Measurements from ENCODE around the gene ZFAND3.

Gene ZFAND3

GRCh38 chr6:38174315-38174714, 354.8 kb downstream of the ZFAND3 start:
- peak; percentile 43 for FAIRE-seq

- FAIRE-seq, result no peak
These were observed 355.4 kb downstream of the ZFAND3 start for GRCh38 chr6:38174806-38175495.

DNA sequence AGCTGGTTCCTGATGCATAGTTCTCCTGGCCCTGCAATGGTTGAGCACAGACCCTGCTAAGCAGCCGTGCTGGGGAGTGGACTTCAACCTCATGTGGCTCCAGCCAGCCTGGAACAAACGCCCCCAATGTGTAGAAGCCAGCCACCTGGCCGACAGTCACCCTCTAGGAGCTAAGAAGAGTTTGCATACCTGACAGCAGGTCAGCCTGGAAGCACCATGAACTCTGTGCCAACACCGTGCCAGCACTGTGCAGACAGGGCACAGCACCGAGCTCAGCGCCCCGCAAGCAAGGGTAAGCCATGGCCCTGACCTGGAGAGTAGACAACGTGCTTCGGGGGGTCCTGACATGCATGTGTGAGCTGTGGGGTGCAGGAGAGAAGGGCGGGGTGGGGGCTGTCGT, 356.3 kb downstream of the ZFAND3 start:
- no peak for FAIRE-seq

- FAIRE-seq, result no peak
These were observed 357.5 kb downstream of the ZFAND3 start for GRCh38 chr6:38176797-38177751.

- FAIRE-seq, result no peak
These were observed 358.5 kb downstream of the ZFAND3 start for GRCh38 chr6:38177882-38178583.

DNA sequence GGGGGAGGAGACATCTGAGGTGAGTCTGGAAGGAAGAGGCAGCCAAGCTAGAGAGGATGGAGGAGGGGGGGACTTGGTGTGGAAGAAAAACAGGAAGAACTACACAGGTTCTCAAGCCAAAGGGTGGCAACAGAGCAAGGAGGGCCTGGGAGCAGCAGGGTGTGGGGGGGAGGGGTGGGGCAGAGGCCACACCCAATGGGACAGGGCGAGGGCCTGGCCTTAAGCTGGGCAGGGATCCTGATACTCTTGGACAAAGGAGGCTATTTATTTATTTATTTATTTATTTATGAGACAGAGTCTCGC, 359.0 kb downstream of the ZFAND3 start:
- FAIRE-seq, result no peak

GRCh38 chr6:38179300-38179699, 359.8 kb downstream of the ZFAND3 start:
- FAIRE-seq, result no peak

DNA sequence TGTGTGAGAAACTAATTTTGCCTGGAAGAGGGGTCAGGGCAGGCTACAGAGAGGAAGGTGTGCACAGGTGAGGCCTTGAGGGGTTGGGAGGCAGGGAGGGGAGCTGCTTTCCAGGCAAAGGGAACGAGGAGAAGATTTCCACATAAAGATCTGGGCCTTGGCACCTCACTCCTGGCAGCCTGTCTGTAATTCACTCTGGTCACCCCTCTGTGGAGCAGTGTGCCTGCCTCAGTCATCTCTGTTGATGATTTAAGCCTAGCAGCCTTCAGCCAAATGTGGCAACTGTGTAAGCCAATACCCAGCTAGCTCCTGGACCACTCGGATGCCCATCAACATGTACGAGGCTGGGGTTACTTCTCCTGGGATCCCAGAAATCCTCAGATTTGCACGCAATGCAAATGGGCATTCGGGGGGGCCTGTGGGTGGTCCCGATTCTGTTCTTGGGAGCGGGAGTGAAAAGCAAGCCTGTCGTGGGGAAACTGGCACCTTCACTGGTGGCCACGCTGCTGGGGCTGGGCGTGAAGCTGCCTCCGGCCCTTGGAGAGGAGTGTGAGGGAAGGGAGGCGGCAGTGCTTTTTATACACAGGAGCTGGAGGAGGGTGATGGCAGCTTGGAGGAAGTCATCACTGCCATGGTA, 360.4 kb downstream of the ZFAND3 start:
- no peak for FAIRE-seq

- no peak for FAIRE-seq
These were observed 361.1 kb downstream of the ZFAND3 start for GRCh38 chr6:38180586-38180985.

- FAIRE-seq, result no peak
These were observed 362.9 kb downstream of the ZFAND3 start for GRCh38 chr6:38182426-38182825.

DNA sequence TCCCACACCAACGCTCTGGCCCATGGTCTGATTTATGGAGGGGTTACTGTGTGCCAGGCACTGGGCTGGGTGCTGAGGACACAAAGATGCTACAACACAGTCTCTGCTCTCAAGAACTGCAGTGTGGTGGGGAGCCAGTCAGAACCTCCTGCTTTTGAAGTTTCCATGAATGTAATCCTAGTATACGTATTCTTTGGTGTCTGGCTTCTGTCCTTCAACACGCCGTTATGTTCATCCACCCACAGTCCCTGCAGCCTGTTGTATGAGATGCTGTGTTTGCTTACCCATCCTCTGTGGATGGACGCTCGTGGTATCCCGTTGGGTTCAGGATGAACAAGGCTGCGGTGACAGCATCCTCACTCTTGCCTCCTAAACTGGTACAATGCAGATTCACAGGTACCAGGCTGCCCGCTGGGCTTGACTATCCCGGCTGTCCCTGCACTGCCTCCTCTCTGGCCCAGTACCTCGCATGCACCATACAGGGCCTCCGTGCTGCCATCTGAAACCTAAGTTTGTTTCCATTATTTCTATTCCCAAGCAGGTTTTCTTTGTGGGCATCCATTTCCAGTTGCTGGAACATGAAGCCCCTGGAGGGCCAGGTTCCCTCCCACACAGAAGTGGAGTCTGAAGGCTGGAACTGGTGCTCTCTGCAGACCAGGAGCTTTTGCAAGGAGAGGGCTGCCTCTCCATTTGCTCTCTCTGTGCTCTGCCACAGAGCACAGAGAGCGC, 364.5 kb downstream of the ZFAND3 start:
- FAIRE-seq, result no peak

GRCh38 chr6:38184585-38185080, 365.1 kb downstream of the ZFAND3 start:
- FAIRE-seq, result no peak

- no peak for FAIRE-seq
These were observed 365.7 kb downstream of the ZFAND3 start for GRCh38 chr6:38185244-38185643.

GRCh38 chr6:38185752-38186151, 366.2 kb downstream of the ZFAND3 start:
- FAIRE-seq, result no peak

DNA sequence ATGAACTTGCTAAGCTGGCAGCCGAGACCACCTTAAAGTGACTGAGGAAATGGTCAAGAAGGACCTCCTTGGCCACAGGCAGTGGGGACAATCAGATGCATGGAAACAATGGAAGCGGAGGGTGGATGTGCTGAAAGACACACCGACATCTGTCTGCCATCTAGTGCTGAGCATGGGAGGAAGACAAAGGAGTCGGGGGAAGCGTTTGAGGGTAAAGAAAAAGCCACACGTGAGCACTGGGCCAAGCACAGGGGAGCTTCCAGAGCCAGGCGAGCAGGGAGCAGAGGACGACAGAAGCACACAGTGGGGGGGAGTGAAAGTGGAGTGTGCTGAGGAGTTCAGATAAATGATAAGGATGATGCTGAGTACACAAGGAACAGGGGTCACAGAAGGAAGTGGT, 367.8 kb downstream of the ZFAND3 start:
- no peak for FAIRE-seq

GRCh38 chr6:38187811-38188590, 368.5 kb downstream of the ZFAND3 start:
- FAIRE-seq, result no peak

DNA sequence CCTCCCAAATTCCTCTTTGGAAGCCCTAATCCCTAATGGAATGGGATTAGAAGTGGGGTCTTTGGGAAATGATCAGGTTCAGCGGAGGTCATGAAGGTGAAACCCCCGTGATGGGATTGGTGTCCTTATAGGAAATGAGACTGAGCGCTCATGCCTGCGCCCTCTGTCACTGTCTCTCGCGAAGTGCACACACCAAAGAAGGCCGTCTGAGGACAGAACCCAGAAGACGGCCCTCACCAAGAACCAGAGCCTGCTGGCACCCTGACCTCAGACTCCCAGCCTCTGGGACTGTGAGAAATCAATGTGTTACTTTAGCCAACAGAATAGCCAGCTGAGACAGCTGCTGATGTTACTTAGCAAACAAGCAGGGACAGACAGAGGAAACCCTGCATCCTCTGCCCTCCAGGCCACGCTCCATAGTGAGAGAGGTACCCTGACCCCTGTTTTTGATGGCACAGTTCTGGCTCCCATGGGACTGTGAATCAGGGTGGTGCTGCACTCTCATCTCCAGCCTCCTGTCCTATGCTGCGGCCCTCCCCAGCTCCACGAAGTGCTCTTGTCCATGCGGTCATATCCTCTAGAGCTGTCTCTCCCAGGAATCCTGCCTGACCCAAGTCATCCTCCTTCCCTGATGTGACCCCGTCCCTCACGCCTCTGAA, 369.3 kb downstream of the ZFAND3 start:
- no peak for FAIRE-seq

DNA sequence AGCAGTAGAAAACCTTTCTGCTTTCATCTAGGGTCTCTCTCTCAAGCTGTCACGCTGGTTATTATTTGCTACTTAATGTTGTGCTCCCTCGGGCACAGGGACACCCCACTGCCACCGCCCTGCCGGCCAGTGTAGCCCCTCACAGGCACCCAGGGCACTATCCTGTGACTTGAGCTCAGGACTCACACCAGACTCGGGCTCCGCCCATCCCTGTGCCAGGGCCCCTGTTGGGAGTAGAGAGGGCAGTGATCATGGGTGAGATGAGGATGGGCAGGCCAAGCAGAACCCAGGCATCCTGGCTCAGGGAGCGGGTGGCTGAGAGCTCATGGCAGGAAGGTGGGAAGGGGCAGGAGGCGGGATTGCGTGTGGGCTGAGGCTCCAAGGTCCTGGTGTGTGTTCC, 371.9 kb downstream of the ZFAND3 start:
- FAIRE-seq, result no peak

DNA sequence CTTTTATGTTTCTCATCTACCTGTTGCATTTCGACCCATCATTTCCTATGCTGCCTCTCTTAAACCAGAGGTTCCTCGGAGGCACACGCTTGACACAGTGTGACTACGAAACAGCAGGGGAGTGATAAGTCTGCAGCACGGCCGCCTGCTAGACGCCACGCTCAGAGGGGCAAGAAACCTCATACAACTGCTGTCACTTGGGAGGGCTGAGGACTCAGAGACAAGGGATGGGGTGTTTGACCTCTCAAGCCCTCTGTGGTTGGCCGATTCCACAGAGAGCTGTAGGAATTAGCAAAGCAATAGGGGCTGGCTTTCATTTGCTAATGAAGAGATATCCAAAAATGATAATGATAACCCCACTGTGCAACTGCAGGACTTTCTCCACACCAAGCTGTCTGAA, 372.5 kb downstream of the ZFAND3 start:
- no peak for FAIRE-seq

DNA sequence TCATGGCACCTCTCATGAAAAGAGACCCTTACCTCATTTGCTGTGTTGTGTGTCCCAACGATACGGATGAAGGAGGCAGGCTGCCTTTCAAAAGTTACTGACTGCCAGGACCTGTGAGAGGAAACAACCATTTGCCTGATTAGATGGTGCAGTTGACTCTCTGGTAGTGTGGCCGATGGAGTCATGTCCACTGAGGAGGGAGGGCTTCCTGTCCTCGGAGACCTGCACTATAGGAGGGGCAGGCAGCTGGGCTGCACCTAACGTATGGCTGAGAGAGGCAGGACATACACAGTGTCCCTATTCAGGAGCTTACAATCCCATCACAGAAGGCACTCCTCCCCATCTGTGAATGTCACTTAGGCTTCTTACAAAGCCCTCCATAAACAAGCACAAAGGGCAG, 373.0 kb downstream of the ZFAND3 start:
- no peak for FAIRE-seq

DNA sequence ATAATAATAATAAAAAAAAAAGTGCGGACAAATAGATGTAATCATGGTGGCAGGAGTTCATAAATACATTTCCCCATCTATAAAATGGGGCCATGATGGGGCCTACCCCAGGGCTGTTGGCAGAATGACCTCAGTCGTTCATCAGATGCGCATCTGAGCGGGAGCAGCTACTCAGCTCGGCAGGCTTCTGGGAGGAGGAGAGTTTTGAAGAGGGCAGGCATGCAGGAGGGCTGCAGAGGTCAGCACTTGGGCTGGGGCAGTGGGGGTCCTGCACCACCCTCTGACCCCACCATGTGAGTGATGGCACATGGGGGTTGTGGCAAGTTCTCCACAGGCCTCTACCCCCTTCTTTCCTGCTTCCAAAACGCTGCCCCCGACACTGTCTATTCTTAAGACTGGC, 373.5 kb downstream of the ZFAND3 start:
- no peak for FAIRE-seq
